OCI-LY3 (cell line): ENCODE measurements around the gene SH2D6.

Experiments used
- H2AFZ ChIP-seq: fragments of 200-600, 300-600 bp; shearing (Covaris generic); 2 replicates; pipeline ENCODE4 v1.6.0; 2014; ENCODE audit warnings: antibody characterized with exemption, low read depth, low read length
- H3K27ac ChIP-seq: fragments of 200-600, 300-600 bp; sonication (generic); 2 replicates; pipeline ENCODE4 v1.5.1; 2014; ENCODE audit warnings: mild to moderate bottlenecking, low read length, moderate library complexity, mixed read lengths
- H3K27me3 ChIP-seq: fragments of 200-600, 300-600 bp; sonication (generic); 2 replicates; pipeline ENCODE4 v1.6.1; 2014; ENCODE audit warnings: low read depth, low read length, mixed read lengths
- H3K36me3 ChIP-seq: fragments of 200-600, 300-600 bp; sonication (generic); replicated peaks from 2 replicates; pipeline ENCODE3; 2014; ENCODE audit warnings: low read depth, low read length, mixed read lengths
- H3K4me1 ChIP-seq: fragments of 300-600, 200-600 bp; sonication (generic); 2 replicates; pipeline ENCODE4 v1.6.1; 2014; ENCODE audit warnings: low read length, mixed read lengths
- H3K4me2 ChIP-seq: fragments of 200-600, 300-600 bp; sonication (generic); 2 replicates; pipeline ENCODE4 v1.6.1; 2014; ENCODE audit warnings: low read length, mixed read lengths
- H3K4me3 ChIP-seq: fragments of 300-600, 200-600 bp; sonication (generic); 2 replicates; pipeline ENCODE4 v1.5.1; 2014; ENCODE audit warnings: antibody characterized with exemption, mild to moderate bottlenecking, low read length, moderate library complexity
- H3K79me2 ChIP-seq: fragments of 300-600, 200-600 bp; shearing (Covaris generic); 2 replicates; pipeline ENCODE4 v1.6.1; 2014; ENCODE audit warnings: mild to moderate bottlenecking, low read length, mixed read lengths
- H3K9ac ChIP-seq: fragments of 300-600, 200-600 bp; shearing (Covaris generic); 2 replicates; pipeline ENCODE4 v1.6.0; 2014; ENCODE audit warnings: mild to moderate bottlenecking, low read length, moderate library complexity
- H3K9me3 ChIP-seq: fragments of 200-600, 300-600 bp; shearing (Covaris generic); 2 replicates; pipeline ENCODE4 v1.6.1; 2014; ENCODE audit warnings: low read length, mixed read lengths; ENCODE audit not compliant: insufficient read depth
- H4K20me1 ChIP-seq: fragments of 200-600, 300-600 bp; sonication (generic); 2 replicates; pipeline ENCODE4 v1.6.1; 2016; ENCODE audit warnings: low read length, mixed read lengths; ENCODE audit not compliant: insufficient read depth
- EZH2phosphoT487 ChIP-seq: fragments of 200-600 bp; shearing (Covaris generic); IDR thresholded peaks from 2 replicates; pipeline ENCODE4 v1.6.1; 2018; ENCODE audit warnings: antibody characterized with exemption, mixed run types, low read depth
- TF ChIP-seq, protein P1 (sequence below): fragments of 200-600, 300-600 bp; sonication (generic); IDR thresholded peaks from 2 replicates; pipeline ENCODE4 v1.5.1; 2014; ENCODE audit warnings: antibody characterized with exemption, low read length, low read depth

The SH2D6 gene

DNA sequence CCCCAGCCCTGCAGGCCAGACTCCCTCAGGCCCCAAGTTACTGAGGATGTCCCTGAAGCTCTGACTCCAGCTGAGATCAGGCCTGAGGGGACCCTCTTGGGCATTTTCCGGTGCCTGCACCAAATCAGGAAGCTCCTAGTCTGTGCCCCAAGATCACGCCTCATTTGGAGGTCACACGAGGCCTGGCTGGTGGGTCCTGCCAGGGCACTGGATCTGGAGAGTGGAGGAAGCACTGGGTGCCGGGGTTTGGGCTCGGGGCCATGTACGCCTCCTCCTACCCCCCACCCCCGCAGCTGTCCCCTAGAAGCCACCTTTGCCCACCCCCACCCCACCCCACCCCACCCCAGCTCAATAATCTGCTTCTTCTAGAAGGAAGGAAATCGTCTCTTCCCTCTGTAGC lies 16.2 kb downstream of the SH2D6 start:
- Histone ChIP-seq H3K27ac (no peak overlapping the region), H3K36me3 (no peaks in the 10 kb centered on the region), H3K9me3 (no peaks in the 10 kb centered on the region), H4K20me1 (no peaks in the 10 kb centered on the region), H3K79me2 (no peaks in the 10 kb centered on the region), H2AFZ (no peak overlapping the region), H3K27me3 (no peaks in the 10 kb centered on the region), H3K4me1 (peaks cover 31% of the 10 kb centered on the region), H3K4me3 (no peak overlapping the region), H3K4me2 (no peak overlapping the region), H3K9ac (no peak overlapping the region)
- TF ChIP-seq, protein P1, sequence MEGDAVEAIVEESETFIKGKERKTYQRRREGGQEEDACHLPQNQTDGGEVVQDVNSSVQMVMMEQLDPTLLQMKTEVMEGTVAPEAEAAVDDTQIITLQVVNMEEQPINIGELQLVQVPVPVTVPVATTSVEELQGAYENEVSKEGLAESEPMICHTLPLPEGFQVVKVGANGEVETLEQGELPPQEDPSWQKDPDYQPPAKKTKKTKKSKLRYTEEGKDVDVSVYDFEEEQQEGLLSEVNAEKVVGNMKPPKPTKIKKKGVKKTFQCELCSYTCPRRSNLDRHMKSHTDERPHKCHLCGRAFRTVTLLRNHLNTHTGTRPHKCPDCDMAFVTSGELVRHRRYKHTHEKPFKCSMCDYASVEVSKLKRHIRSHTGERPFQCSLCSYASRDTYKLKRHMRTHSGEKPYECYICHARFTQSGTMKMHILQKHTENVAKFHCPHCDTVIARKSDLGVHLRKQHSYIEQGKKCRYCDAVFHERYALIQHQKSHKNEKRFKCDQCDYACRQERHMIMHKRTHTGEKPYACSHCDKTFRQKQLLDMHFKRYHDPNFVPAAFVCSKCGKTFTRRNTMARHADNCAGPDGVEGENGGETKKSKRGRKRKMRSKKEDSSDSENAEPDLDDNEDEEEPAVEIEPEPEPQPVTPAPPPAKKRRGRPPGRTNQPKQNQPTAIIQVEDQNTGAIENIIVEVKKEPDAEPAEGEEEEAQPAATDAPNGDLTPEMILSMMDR = no peak
- TF ChIP-seq EZH2phosphoT487 = no peak

DNA sequence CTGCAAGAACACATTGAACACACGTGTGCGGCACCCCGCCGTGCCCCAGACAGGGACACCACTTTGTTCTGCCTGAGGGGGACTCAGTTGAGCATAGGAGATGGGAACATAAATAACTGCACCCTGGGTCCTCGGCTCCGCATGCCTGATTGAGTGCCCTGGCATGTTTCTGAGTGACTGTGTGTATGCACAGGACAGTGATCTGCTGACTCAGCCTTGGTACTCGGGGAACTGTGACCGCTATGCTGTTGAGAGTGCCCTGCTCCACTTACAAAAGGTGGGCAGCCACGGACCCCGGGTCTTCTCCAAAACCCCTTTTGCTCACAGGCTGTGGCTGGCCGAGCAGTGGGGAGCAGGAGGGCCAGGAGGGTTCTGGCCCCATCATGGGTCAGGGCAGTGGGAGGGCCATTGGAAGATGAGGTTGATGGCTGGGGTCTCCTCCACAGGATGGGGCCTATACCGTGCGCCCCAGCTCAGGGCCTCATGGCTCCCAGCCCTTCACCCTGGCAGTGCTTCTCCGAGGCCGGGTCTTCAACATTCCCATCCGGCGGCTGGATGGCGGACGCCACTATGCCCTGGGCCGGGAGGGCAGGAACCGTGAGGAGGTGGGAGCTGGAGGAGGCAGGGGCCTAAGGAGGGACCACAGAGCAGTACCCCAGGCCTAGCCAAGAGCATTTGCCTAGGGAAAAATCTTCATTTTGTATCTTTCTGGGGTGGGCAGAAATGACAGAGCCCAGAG lies 16.9 kb downstream of the SH2D6 start:
- no peak overlapping the region for H3K4me2 ChIP-seq
- TF ChIP-seq EZH2phosphoT487 = no peak
- TF ChIP-seq, protein P1 = no peak
- no peak overlapping the region for H3K27ac ChIP-seq
- H3K36me3 ChIP-seq = no peaks in the 10 kb centered on the region
- no peaks in the 10 kb centered on the region for H3K9me3 ChIP-seq
- no peaks in the 10 kb centered on the region for H3K79me2 ChIP-seq
- peaks cover 38% of the 10 kb centered on the region for H3K4me1 ChIP-seq
- no peak overlapping the region for H3K9ac ChIP-seq
- no peaks in the 10 kb centered on the region for H3K27me3 ChIP-seq
- H2AFZ ChIP-seq = no peak overlapping the region
- no peaks in the 10 kb centered on the region for H4K20me1 ChIP-seq
- H3K4me3 ChIP-seq = no peak overlapping the region

DNA sequence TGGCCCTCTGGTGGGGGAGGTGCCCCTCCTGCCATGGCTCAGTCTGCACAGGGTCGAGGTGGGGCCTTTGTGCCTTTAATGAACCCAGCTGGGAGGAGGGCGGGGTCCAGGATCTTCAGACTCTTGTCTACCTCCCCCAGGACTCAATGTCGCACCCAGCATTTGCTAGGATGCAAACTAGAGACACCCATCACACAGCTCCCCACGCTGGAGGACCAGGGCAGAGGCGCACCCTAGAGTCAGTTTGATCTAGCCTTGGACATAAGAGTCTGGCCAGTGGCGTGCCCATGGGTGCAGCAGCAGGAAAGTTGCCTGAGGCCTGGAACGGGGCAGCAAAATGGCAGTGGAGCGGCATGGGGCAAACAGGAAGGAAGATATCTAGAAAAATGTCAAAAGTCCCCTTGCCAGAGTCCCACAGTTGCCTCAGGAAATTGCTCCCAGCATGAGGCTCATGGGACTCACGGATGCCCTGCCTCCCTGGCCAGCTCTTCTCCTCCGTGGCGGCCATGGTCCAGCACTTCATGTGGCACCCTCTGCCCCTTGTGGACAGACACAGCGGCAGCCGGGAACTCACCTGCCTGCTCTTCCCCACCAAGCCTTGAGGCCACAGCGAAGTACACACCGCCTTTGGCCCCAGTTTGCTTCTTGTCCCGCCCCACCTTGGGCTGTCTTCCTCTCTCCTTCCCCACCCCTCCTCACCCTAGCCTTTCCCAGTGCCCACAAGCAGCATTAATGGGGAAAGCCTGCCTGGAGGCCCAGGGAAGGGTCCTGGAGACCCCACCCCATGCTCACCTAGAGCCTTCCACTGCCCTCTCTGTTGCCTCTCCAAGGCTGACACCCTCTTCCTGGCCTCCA lies 17.7 kb downstream of the SH2D6 start:
- H3K9ac ChIP-seq = no peak overlapping the region
- no peak overlapping the region for H3K4me2 ChIP-seq
- no peaks in the 10 kb centered on the region for H3K27me3 ChIP-seq
- no peaks in the 10 kb centered on the region for H3K79me2 ChIP-seq
- H3K9me3 ChIP-seq = no peaks in the 10 kb centered on the region
- H4K20me1 ChIP-seq = no peaks in the 10 kb centered on the region
- H3K4me3 ChIP-seq = no peak overlapping the region
- H3K4me1 ChIP-seq = peaks cover 38% of the 10 kb centered on the region
- no peak overlapping the region for H3K27ac ChIP-seq
- no peaks in the 10 kb centered on the region for H3K36me3 ChIP-seq
- H2AFZ ChIP-seq = no peak overlapping the region
- no peak for TF ChIP-seq EZH2phosphoT487
- TF ChIP-seq, protein P1 = no peak; the same call in 1 of the 2 replicates

DNA sequence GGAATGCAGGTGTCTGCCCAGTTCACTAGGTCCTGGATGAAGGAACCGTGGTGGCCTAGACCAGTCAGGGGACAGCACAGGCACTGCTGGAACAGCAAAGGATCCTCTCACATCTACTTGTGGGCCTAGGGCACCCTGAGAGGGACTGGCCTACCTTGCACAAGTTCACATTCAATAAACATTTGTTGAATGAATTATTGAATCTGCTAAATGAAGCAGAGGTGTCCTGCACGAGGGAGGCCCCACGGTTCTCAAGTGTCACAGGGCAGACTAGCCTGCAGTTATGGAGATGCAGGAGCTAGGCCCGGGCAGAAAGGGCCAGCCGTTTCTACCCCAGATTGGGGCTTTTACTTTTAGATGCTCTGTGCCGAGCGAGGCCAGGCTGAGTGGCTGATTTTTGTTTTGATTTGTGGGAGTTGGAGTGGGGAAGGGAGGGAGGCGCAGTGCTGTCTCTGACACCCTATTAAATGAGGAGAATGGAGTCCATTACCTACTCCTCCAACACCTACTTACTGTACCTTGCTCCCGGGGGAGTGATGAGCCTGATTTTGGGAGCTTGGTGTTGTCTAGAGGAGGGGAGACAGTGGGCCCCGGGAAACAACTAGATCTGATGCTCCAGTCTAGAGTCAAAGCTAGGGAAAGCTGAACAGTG lies 18.4 kb downstream of the SH2D6 start:
- H3K4me1 ChIP-seq = peaks cover 35% of the 10 kb centered on the region
- H3K9me3 ChIP-seq = no peaks in the 10 kb centered on the region
- TF ChIP-seq, protein P1 = no peak
- TF ChIP-seq EZH2phosphoT487 = no peak
- no peaks in the 10 kb centered on the region for H3K27me3 ChIP-seq
- H3K79me2 ChIP-seq = no peaks in the 10 kb centered on the region
- H3K36me3 ChIP-seq = no peaks in the 10 kb centered on the region
- 0 out of 2 replicates have a peak overlapping the region, but pooled peaks have one; percentile 31 for H2AFZ ChIP-seq
- H4K20me1 ChIP-seq = no peaks in the 10 kb centered on the region
- peak overlapping the region; percentile 96 for H3K4me2 ChIP-seq
- H3K27ac ChIP-seq = peak overlapping the region; percentile 53
- H3K9ac ChIP-seq = peak overlapping the region; percentile 85
- H3K4me3 ChIP-seq = peak overlapping the region; percentile 78
